Measurements from ENCODE around the gene ABCC2. TPM values are rescaled to one million over a fixed set of nuclear protein-coding genes. Genes with fewer than 3 reads are reported as not detected.

The ABCC2 gene
- total and polyA plus RNA-seq, 2 donors (not counting 1 experiment from before 2014, with no cell fraction given), result 0.17 to 0.66 TPM

GRCh38 chr10:99812177-99812576 lies 29.7 kb downstream of the ABCC2 start:
- Histone ChIP-seq H3K36me3 (ENCODE audit: control insufficient read depth, insufficient read depth, low read length) (no peaks in the 10 kb centered on the region), H3K9me3 (ENCODE audit: control insufficient read depth, insufficient read depth, low read depth, low read length) (no peaks in the 10 kb centered on the region)
- TF ChIP-seq EZH2 (IDR thresholded peaks at IDR 0.05; ENCODE audit: low read length, missing control alignments), result no peak
- TF ChIP-seq, protein P1, sequence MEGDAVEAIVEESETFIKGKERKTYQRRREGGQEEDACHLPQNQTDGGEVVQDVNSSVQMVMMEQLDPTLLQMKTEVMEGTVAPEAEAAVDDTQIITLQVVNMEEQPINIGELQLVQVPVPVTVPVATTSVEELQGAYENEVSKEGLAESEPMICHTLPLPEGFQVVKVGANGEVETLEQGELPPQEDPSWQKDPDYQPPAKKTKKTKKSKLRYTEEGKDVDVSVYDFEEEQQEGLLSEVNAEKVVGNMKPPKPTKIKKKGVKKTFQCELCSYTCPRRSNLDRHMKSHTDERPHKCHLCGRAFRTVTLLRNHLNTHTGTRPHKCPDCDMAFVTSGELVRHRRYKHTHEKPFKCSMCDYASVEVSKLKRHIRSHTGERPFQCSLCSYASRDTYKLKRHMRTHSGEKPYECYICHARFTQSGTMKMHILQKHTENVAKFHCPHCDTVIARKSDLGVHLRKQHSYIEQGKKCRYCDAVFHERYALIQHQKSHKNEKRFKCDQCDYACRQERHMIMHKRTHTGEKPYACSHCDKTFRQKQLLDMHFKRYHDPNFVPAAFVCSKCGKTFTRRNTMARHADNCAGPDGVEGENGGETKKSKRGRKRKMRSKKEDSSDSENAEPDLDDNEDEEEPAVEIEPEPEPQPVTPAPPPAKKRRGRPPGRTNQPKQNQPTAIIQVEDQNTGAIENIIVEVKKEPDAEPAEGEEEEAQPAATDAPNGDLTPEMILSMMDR (conservative IDR thresholded peaks at IDR 0.05 in 1 of 2, IDR thresholded peaks at IDR 0.05 in 1 of 2; ENCODE audit: low read depth in 1 of 2, low read length in 2 of 2), result no peak

GRCh38 chr10:99814143-99814542 lies 31.7 kb downstream of the ABCC2 start:
- Histone ChIP-seq H3K9me3 (ENCODE audit: control insufficient read depth, insufficient read depth, low read depth, low read length) (no peaks in the 10 kb centered on the region), H4K20me1 (ENCODE audit: control insufficient read depth, extremely low read depth, insufficient read depth, low read length) (no peaks in the 10 kb centered on the region), H2AFZ (ENCODE audit: low read length) (no peak overlapping the region), H3K27me3 (ENCODE audit: control insufficient read depth, insufficient read depth, low read length) (no peaks in the 10 kb centered on the region), H3K27ac (ENCODE audit: insufficient read depth, low read length) (no peak overlapping the region), H3K4me3 (replicated peaks in 1 of 4; ENCODE audit: control extremely low read depth in 1 of 4, insufficient read depth in 1 of 4, low read depth in 3 of 4, low read length in 4 of 4) (no peak overlapping the region), H3K79me2 (ENCODE audit: control insufficient read depth, insufficient read depth, low read length) (no peaks in the 10 kb centered on the region), H3K36me3 (ENCODE audit: control insufficient read depth, insufficient read depth, low read length) (no peaks in the 10 kb centered on the region), H3K9ac (ENCODE audit: insufficient read depth, low read length) (no peak overlapping the region), H3K4me2 (ENCODE audit: extremely low read depth, insufficient read depth, low read length) (no peak overlapping the region), H3K4me1 (ENCODE audit: control insufficient read depth, extremely low read depth, insufficient read depth, low read length) (no peaks in the 10 kb centered on the region)
- DNase-seq (ENCODE audit: low read depth in 2 of 2), result no peak
- TF ChIP-seq, protein P1 (conservative IDR thresholded peaks at IDR 0.05 in 1 of 2, IDR thresholded peaks at IDR 0.05 in 1 of 2; ENCODE audit: low read depth in 1 of 2, low read length in 2 of 2), result no peak
- no peak for TF ChIP-seq EZH2 (IDR thresholded peaks at IDR 0.05; ENCODE audit: low read length, missing control alignments)

More at GRCh38 chr10:99812177-99812576, 29.7 kb downstream of the ABCC2 start:
- no peaks in the 10 kb centered on the region for H4K20me1 ChIP-seq (ENCODE audit: control insufficient read depth, extremely low read depth, insufficient read depth, low read length)
- no peak for DNase-seq (ENCODE audit: low read depth in 2 of 2)
- H3K4me2 ChIP-seq (ENCODE audit: extremely low read depth, insufficient read depth, low read length), result no peak overlapping the region
- H3K4me3 ChIP-seq (replicated peaks in 1 of 4; ENCODE audit: control extremely low read depth in 1 of 4, insufficient read depth in 1 of 4, low read depth in 3 of 4, low read length in 4 of 4), result no peak overlapping the region
- H3K27me3 ChIP-seq (ENCODE audit: control insufficient read depth, insufficient read depth, low read length), result no peaks in the 10 kb centered on the region
- H2AFZ ChIP-seq (ENCODE audit: low read length), result no peak overlapping the region
- H3K79me2 ChIP-seq (ENCODE audit: control insufficient read depth, insufficient read depth, low read length), result no peaks in the 10 kb centered on the region
- no peaks in the 10 kb centered on the region for H3K4me1 ChIP-seq (ENCODE audit: control insufficient read depth, extremely low read depth, insufficient read depth, low read length)
- no peak overlapping the region for H3K27ac ChIP-seq (ENCODE audit: insufficient read depth, low read length)
- H3K9ac ChIP-seq (ENCODE audit: insufficient read depth, low read length), result no peak overlapping the region

- H3K4me2 ChIP-seq (ENCODE audit: extremely low read depth, insufficient read depth, low read length), result no peak overlapping the region
Observed at GRCh38 chr10:99815621-99816020, 33.2 kb downstream of the ABCC2 start.

More at GRCh38 chr10:99815621-99816020, 33.2 kb downstream of the ABCC2 start:
- H3K27me3 ChIP-seq (ENCODE audit: control insufficient read depth, insufficient read depth, low read length), result no peaks in the 10 kb centered on the region
- no peaks in the 10 kb centered on the region for H3K9me3 ChIP-seq (ENCODE audit: control insufficient read depth, insufficient read depth, low read depth, low read length)
- no peaks in the 10 kb centered on the region for H4K20me1 ChIP-seq (ENCODE audit: control insufficient read depth, extremely low read depth, insufficient read depth, low read length)
- no peak for TF ChIP-seq EZH2 (IDR thresholded peaks at IDR 0.05; ENCODE audit: low read length, missing control alignments)
- TF ChIP-seq, protein P1 (conservative IDR thresholded peaks at IDR 0.05 in 1 of 2, IDR thresholded peaks at IDR 0.05 in 1 of 2; ENCODE audit: low read depth in 1 of 2, low read length in 2 of 2), result no peak
- no peaks in the 10 kb centered on the region for H3K36me3 ChIP-seq (ENCODE audit: control insufficient read depth, insufficient read depth, low read length)
- H3K4me3 ChIP-seq (replicated peaks in 1 of 4; ENCODE audit: control extremely low read depth in 1 of 4, insufficient read depth in 1 of 4, low read depth in 3 of 4, low read length in 4 of 4), result no peak overlapping the region
- peak; percentile 1 to 55 for DNase-seq (ENCODE audit: low read depth in 2 of 2)
- no peaks in the 10 kb centered on the region for H3K79me2 ChIP-seq (ENCODE audit: control insufficient read depth, insufficient read depth, low read length)
- H3K9ac ChIP-seq (ENCODE audit: insufficient read depth, low read length), result no peak overlapping the region
- no peak overlapping the region for H2AFZ ChIP-seq (ENCODE audit: low read length)
- H3K27ac ChIP-seq (ENCODE audit: insufficient read depth, low read length), result no peak overlapping the region
- H3K4me1 ChIP-seq (ENCODE audit: control insufficient read depth, extremely low read depth, insufficient read depth, low read length), result no peaks in the 10 kb centered on the region
